Peyer's patch (tissue), 4 donors: ENCODE measurements around the gene CHAT.

Source experiments
- POLR2A ChIP-seq, 2 donors: fragments of 450-650 bp; IDR thresholded peaks; one replicate each; pipeline ENCODE4 v1.5.1; 2017; ENCODE audit warnings: antibody characterized with exemption in 2 of 2, mild to moderate bottlenecking in 2 of 2, moderate library complexity in 2 of 2
- TF ChIP-seq, protein P1 (sequence below), 6 experiments: fragments of 450-650 bp in 4 of 6; fragments of 200-600 bp in 2 of 6; sonication (generic) in 1 of 6; IDR thresholded peaks; one replicate each; pipeline ENCODE4 v1.5.1; 2017 to 2019; ENCODE audit warnings: antibody characterized with exemption in 6 of 6, mild to moderate bottlenecking in 3 of 6, moderate library complexity in 1 of 6

- TF ChIP-seq, protein P1, sequence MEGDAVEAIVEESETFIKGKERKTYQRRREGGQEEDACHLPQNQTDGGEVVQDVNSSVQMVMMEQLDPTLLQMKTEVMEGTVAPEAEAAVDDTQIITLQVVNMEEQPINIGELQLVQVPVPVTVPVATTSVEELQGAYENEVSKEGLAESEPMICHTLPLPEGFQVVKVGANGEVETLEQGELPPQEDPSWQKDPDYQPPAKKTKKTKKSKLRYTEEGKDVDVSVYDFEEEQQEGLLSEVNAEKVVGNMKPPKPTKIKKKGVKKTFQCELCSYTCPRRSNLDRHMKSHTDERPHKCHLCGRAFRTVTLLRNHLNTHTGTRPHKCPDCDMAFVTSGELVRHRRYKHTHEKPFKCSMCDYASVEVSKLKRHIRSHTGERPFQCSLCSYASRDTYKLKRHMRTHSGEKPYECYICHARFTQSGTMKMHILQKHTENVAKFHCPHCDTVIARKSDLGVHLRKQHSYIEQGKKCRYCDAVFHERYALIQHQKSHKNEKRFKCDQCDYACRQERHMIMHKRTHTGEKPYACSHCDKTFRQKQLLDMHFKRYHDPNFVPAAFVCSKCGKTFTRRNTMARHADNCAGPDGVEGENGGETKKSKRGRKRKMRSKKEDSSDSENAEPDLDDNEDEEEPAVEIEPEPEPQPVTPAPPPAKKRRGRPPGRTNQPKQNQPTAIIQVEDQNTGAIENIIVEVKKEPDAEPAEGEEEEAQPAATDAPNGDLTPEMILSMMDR (IDR thresholded peaks at IDR 0.05) = no peak
- TF ChIP-seq POLR2A (IDR thresholded peaks at IDR 0.05) = no peak
Measured at GRCh38 chr10:49657606-49658005, 43.8 kb downstream of the CHAT start.
